GM23338 (cell line): ENCODE data around the gene NF1. TPM values are rescaled to one million over a fixed set of nuclear protein-coding genes. Genes with fewer than 3 reads are reported as not detected.

Source experiments
- ATAC-seq: fragments of 200-7000 bp; cut with Tn5 transposase; 3 replicates; pipeline ENCODE4 v1.9.1; 2020
- DNase-seq: peaks from one replicate; pipeline ENCODE4 v3.0.0-alpha.2; 2015; ENCODE audit warnings: low spot score
- H2AFZ ChIP-seq: fragments of 200-600 bp; sonication (generic); 2 replicates; pipeline ENCODE4 v1.8.0; 2016; ENCODE audit warnings: antibody characterized with exemption, mild to moderate bottlenecking, moderate library complexity
- H3F3A ChIP-seq: fragments of 200-600 bp; sonication (generic); replicated peaks from 2 replicates; pipeline ENCODE4 v1.8.0; 2017; ENCODE audit warnings: antibody characterized with exemption, mixed run types, low read depth
- H3K27ac ChIP-seq: fragments of 200-600 bp; sonication (generic); 2 replicates; pipeline ENCODE4 v1.6.1; 2016; ENCODE audit warnings: low read depth
- H3K27me3 ChIP-seq: fragments of 200-600 bp; sonication (generic); 2 replicates; pipeline ENCODE4 v1.8.0; 2016; ENCODE audit warnings: mild to moderate bottlenecking, mixed run types, moderate library complexity; ENCODE audit not compliant: insufficient read depth
- H3K36me3 ChIP-seq: fragments of 200-600 bp; sonication (generic); 2 replicates; pipeline ENCODE4 v1.8.0; 2016; ENCODE audit warnings: mild to moderate bottlenecking; ENCODE audit not compliant: insufficient read depth
- H3K4me1 ChIP-seq: fragments of 200-600 bp; sonication (generic); 2 replicates; pipeline ENCODE4 v1.8.0; 2016; ENCODE audit warnings: mild to moderate bottlenecking, moderate library complexity; ENCODE audit not compliant: insufficient read depth
- H3K4me2 ChIP-seq: fragments of 200-600 bp; sonication (generic); 2 replicates; pipeline ENCODE4 v1.7.1; 2017; ENCODE audit warnings: mixed run types
- H3K4me3 ChIP-seq: fragments of 200-600 bp; sonication (generic); 2 replicates; pipeline ENCODE4 v1.6.1; 2016; ENCODE audit warnings: mixed run types
- H3K79me2 ChIP-seq: fragments of 200-600 bp; sonication (generic); replicated peaks from 2 replicates; pipeline ENCODE4 v1.8.0; 2017; ENCODE audit warnings: mild to moderate bottlenecking; ENCODE audit not compliant: insufficient read depth
- H3K9me2 ChIP-seq: fragments of 200-600 bp; sonication (generic); 2 replicates; pipeline ENCODE4 v1.8.0; 2017; ENCODE audit not compliant: insufficient read depth
- H4K20me1 ChIP-seq: fragments of 200-600 bp; sonication (generic); replicated peaks from 2 replicates; pipeline ENCODE4 v1.8.0; 2017; ENCODE audit warnings: mild to moderate bottlenecking; ENCODE audit not compliant: insufficient read depth
- H3K27ac Mint-ChIP-seq: 2 replicates; pipeline ENCODE4 v1.8.0; 2020; ENCODE audit warnings: inconsistent platforms, mild to moderate bottlenecking, moderate library complexity, mixed read lengths
- H3K27me3 Mint-ChIP-seq: 3 replicates; pipeline ENCODE4 v1.8.0; 2022; ENCODE audit warnings: low read depth, mild to moderate bottlenecking, moderate library complexity, mixed read lengths, inconsistent platforms; ENCODE audit not compliant: insufficient read depth, poor library complexity
- H3K36me3 Mint-ChIP-seq: 3 replicates; pipeline ENCODE4 v1.8.0; 2021; ENCODE audit warnings: low read depth, mild to moderate bottlenecking, inconsistent platforms, moderate library complexity, mixed read lengths
- H3K4me1 Mint-ChIP-seq: 3 replicates; pipeline ENCODE4 v1.8.0; 2020; ENCODE audit warnings: mild to moderate bottlenecking, inconsistent platforms, mixed read lengths
- H3K4me3 Mint-ChIP-seq: 3 replicates; pipeline ENCODE4 v1.8.0; 2021; ENCODE audit warnings: moderate library complexity, mild to moderate bottlenecking, inconsistent platforms, mixed read lengths
- H3K9me3 Mint-ChIP-seq: 3 replicates; pipeline ENCODE4 v1.8.0; 2020; ENCODE audit warnings: moderate library complexity, mild to moderate bottlenecking, inconsistent platforms, mixed read lengths
- CREB1 ChIP-seq: fragments of 250-450 bp; sonication (Bioruptor Pico); IDR thresholded peaks from 2 replicates; pipeline ENCODE4 v1.5.0; 2020; ENCODE audit warnings: low read depth, mild to moderate bottlenecking, moderate library complexity
- CTCF ChIP-seq, 2 experiments: fragments of 200-600 bp in 1 of 2; sonication (generic) in 1 of 2; conservative IDR thresholded peaks; 2 replicates each; pipeline versions ENCODE4 v1.5.1 to v1.6.1; 2016 to 2017; ENCODE audit warnings: antibody characterized with exemption in 2 of 2, low read depth in 2 of 2, mild to moderate bottlenecking in 2 of 2, moderate library complexity in 1 of 2
- ETS1 ChIP-seq: IDR thresholded peaks from 2 replicates; pipeline ENCODE4 v1.6.1; 2016; ENCODE audit warnings: antibody characterized with exemption
- EZH2 ChIP-seq: fragments of 200-600 bp; sonication (generic); IDR thresholded peaks from one replicate; pipeline ENCODE4 v1.8.0; 2017; ENCODE audit warnings: antibody characterized with exemption, mild to moderate bottlenecking, low read depth; ENCODE audit not compliant: unreplicated experiment
- EZH2phosphoT487 ChIP-seq: fragments of 200-600 bp; sonication (generic); IDR thresholded peaks from one replicate; pipeline ENCODE4 v1.8.1; 2018; ENCODE audit warnings: antibody characterized with exemption; ENCODE audit not compliant: unreplicated experiment
- JUNB ChIP-seq: IDR thresholded peaks from one replicate; pipeline ENCODE4 v1.6.1; 2016; ENCODE audit warnings: antibody characterized with exemption; ENCODE audit not compliant: unreplicated experiment
- NANOG ChIP-seq: IDR thresholded peaks from 2 replicates; pipeline ENCODE4 v1.6.1; 2016; ENCODE audit warnings: antibody characterized with exemption, borderline replicate concordance
- POLR2AphosphoS5 ChIP-seq: IDR thresholded peaks from 2 replicates; pipeline ENCODE4 v1.6.1; 2016; ENCODE audit warnings: antibody characterized with exemption, low read depth
- REST ChIP-seq: IDR thresholded peaks from one replicate; pipeline ENCODE4 v1.6.1; 2018; ENCODE audit warnings: antibody characterized with exemption; ENCODE audit not compliant: unreplicated experiment
- STAT1 ChIP-seq: IDR thresholded peaks from one replicate; pipeline ENCODE4 v1.6.1; 2016; ENCODE audit warnings: antibody characterized with exemption; ENCODE audit not compliant: unreplicated experiment
- ZNF114 ChIP-seq: fragments of 250-450 bp; sonication (Bioruptor Pico); IDR thresholded peaks from 2 replicates; pipeline ENCODE4 v1.5.0; 2020; ENCODE audit warnings: mild to moderate bottlenecking, moderate library complexity
- ZNF331 ChIP-seq: fragments of 250-450 bp; sonication (Bioruptor Pico); IDR thresholded peaks from 2 replicates; pipeline ENCODE4 v1.5.0; 2020; ENCODE audit warnings: low read depth, mild to moderate bottlenecking, moderate library complexity
- ZNF462 ChIP-seq: fragments of 250-450 bp; sonication (Bioruptor Pico); IDR thresholded peaks from 2 replicates; pipeline ENCODE4 v1.5.0; 2020; ENCODE audit warnings: mild to moderate bottlenecking, moderate library complexity
- polyA plus RNA-seq: library from polyadenylated mRNA; unstranded; fragments of >200 nt; fragmentation: Nextera tagmentation; extraction: Ambion mirVana; gene quantifications from 2 replicates; pipeline ENCODE4 v1.2.1, GENCODE V29; 2016
- total RNA-seq: library from RNA; depleted of rRNA; stranded (reverse); fragments of >200 nt; shearing (Covaris generic); gene quantifications from 2 replicates; pipeline ENCODE4 v1.2.3, GENCODE V29; 2014

NF1 gene
- total and polyA plus RNA-seq, 2 experiments from 2014 or later: 16.3 to 49.7 TPM

- TF ChIP-seq CTCF (conservative IDR thresholded peaks at IDR 0.05; ENCODE audit: low read depth in 2 of 2): no peak
These were observed 198.8 kb downstream of the NF1 start (continued) for GRCh38 chr17:31293581-31293980.

GRCh38 chr17:31294231-31294630, 199.5 kb downstream of the NF1 start:
- DNase-seq: no peak
- no peaks in the 10 kb centered on the region for H3K36me3 Mint-ChIP-seq
- H3K9me2 ChIP-seq: no peaks in the 10 kb centered on the region
- H3F3A ChIP-seq: no peaks in the 10 kb centered on the region
- peaks cover 10% of the 10 kb centered on the region; the same call in 1 of the 2 replicates for H3K4me1 ChIP-seq
- no peaks in the 10 kb centered on the region for H3K9me3 Mint-ChIP-seq
- peaks cover 15% of the 10 kb centered on the region for H3K4me1 Mint-ChIP-seq
- H3K27ac ChIP-seq: no peak overlapping the region
- H3K4me2 ChIP-seq: no peak overlapping the region
- H3K4me3 ChIP-seq: no peak overlapping the region
- H3K4me3 Mint-ChIP-seq: no peak overlapping the region
- H2AFZ ChIP-seq: no peak overlapping the region
- no peaks in the 10 kb centered on the region for H3K79me2 ChIP-seq
- H3K27ac Mint-ChIP-seq: no peak overlapping the region
- no peaks in the 10 kb centered on the region for H3K36me3 ChIP-seq
- no peaks in the 10 kb centered on the region for H4K20me1 ChIP-seq
- no peaks in the 10 kb centered on the region for H3K27me3 ChIP-seq
- no peak for ATAC-seq
- H3K27me3 Mint-ChIP-seq: peaks cover 2% of the 10 kb centered on the region
- no peak for TF ChIP-seq ETS1
- no peak for TF ChIP-seq POLR2AphosphoS5
- no peak for TF ChIP-seq REST
- TF ChIP-seq ZNF114 (CRISPR knock-in tag): no peak
- no peak for TF ChIP-seq EZH2phosphoT487
- no peak for TF ChIP-seq ZNF331
- no peak for TF ChIP-seq ZNF462
- no peak for TF ChIP-seq NANOG
- TF ChIP-seq JUNB: no peak
- no peak for TF ChIP-seq STAT1
- TF ChIP-seq CREB1 (CRISPR knock-in tag): no peak
- TF ChIP-seq EZH2: no peak
